Measurements from ENCODE around the gene MOGAT3.

Gene MOGAT3

DNA sequence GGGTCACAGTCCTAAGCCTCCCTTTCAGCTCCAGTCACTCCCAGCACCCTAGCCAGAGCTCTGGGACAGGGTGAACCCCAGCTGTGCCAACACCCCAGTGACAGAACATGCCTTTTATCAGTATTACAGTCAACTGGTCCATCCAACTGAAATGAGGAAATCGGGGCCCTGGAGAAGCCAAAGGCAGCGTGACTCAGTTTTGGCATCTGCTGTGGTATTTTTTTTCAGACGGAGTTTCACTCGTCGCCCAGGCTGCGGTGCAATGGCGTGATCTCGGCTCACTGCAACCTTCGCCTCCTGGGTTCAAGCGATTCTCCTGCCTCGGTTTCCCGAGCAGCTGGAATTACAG lies 40.2 kb upstream of the MOGAT3 start:
- Histone ChIP-seq H3K4me3 (ENCODE audit: low read length in 2 of 2) (no peak overlapping the region), H2BK15ac (ENCODE audit: low read length) (no peak overlapping the region), H3K23ac (ENCODE audit: low read depth, low read length, poor library complexity) (no peak overlapping the region), H3K9ac (ENCODE audit: low read depth, low read length, poor library complexity) (no peak overlapping the region), H3K27me3 (ENCODE audit: control insufficient read depth in 3 of 3, insufficient read depth in 3 of 3, low read depth in 1 of 3, low read length in 3 of 3) (no peaks in the 10 kb centered on the region), H3K27ac (replicated peaks; ENCODE audit: low read length) (no peak overlapping the region), H2AFZ (ENCODE audit: low read length) (no peak overlapping the region), H3K4ac (ENCODE audit: low read length) (no peak overlapping the region), H3K36me3 (replicated peaks in 1 of 2; ENCODE audit: control insufficient read depth in 2 of 2, insufficient read depth in 2 of 2, low read length in 2 of 2) (peaks cover 17 to 56% of the 10 kb centered on the region in 2 donors), H3K79me1 (ENCODE audit: low read depth, low read length) (peaks cover 14% of the 10 kb centered on the region), H3K18ac (ENCODE audit: low read length) (no peak overlapping the region), H4K8ac (ENCODE audit: low read depth, low read length) (no peak overlapping the region), H2BK12ac (ENCODE audit: low read length) (no peak overlapping the region), H2BK120ac (ENCODE audit: low read depth, low read length) (no peak overlapping the region), H3K4me1 (ENCODE audit: control insufficient read depth in 2 of 2, insufficient read depth in 1 of 2, low read depth in 1 of 2, low read length in 2 of 2) (peaks cover 7 to 9% of the 10 kb centered on the region in 2 donors), H3K4me2 (ENCODE audit: insufficient read depth, low read length, poor library complexity, severe bottlenecking) (no peak overlapping the region), H2BK5ac (ENCODE audit: low read length) (no peak overlapping the region), H3K14ac (ENCODE audit: low read length) (no peak overlapping the region), H2AK5ac (ENCODE audit: low read depth, low read length) (no peak overlapping the region), H4K91ac (ENCODE audit: low read depth, low read length, poor library complexity) (no peak overlapping the region), H3K9me3 (replicated peaks in 1 of 2; ENCODE audit: control insufficient read depth in 2 of 2, insufficient read depth in 1 of 2, low read depth in 1 of 2, low read length in 2 of 2) (no peaks in the 10 kb centered on the region)
- no CpG with 5 or more reads among the region's 12 CpGs for WGBS, 2 donors (ENCODE audit: extremely low coverage in 2 of 2, insufficient read length in 2 of 2, insufficient replicate concordance in 1 of 2)
- no peak for DNase-seq (ENCODE audit: low spot score)

- Histone ChIP-seq H3K27me3 (ENCODE audit: control insufficient read depth in 3 of 3, insufficient read depth in 3 of 3, low read depth in 1 of 3, low read length in 3 of 3) (no peaks in the 10 kb centered on the region), H2BK120ac (ENCODE audit: low read depth, low read length) (no peak overlapping the region)
- no peak for DNase-seq (ENCODE audit: low spot score)
Measured at GRCh38 chr7:101240226-101241014, 39.6 kb upstream of the MOGAT3 start.

GRCh38 chr7:101239951-101240220 lies 39.0 kb upstream of the MOGAT3 start:
- Histone ChIP-seq H3K9ac (ENCODE audit: low read depth, low read length, poor library complexity) (no peak overlapping the region), H4K8ac (ENCODE audit: low read depth, low read length) (no peak overlapping the region), H3K4me1 (ENCODE audit: control insufficient read depth in 2 of 2, insufficient read depth in 1 of 2, low read depth in 1 of 2, low read length in 2 of 2) (peaks cover 4 to 9% of the 10 kb centered on the region in 2 donors), H3K9me3 (replicated peaks in 1 of 2; ENCODE audit: control insufficient read depth in 2 of 2, insufficient read depth in 1 of 2, low read depth in 1 of 2, low read length in 2 of 2) (no peaks in the 10 kb centered on the region), H3K79me1 (ENCODE audit: low read depth, low read length) (peaks cover 14% of the 10 kb centered on the region), H3K18ac (ENCODE audit: low read length) (no peak overlapping the region), H3K23ac (ENCODE audit: low read depth, low read length, poor library complexity) (no peak overlapping the region), H3K4ac (ENCODE audit: low read length) (no peak overlapping the region), H2AK5ac (ENCODE audit: low read depth, low read length) (no peak overlapping the region), H2BK15ac (ENCODE audit: low read length) (no peak overlapping the region), H3K4me2 (ENCODE audit: insufficient read depth, low read length, poor library complexity, severe bottlenecking) (no peak overlapping the region), H3K27ac (replicated peaks; ENCODE audit: low read length) (no peak overlapping the region), H2BK12ac (ENCODE audit: low read length) (no peak overlapping the region), H3K27me3 (ENCODE audit: control insufficient read depth in 3 of 3, insufficient read depth in 3 of 3, low read depth in 1 of 3, low read length in 3 of 3) (no peaks in the 10 kb centered on the region), H2AFZ (ENCODE audit: low read length) (no peak overlapping the region), H3K14ac (ENCODE audit: low read length) (no peak overlapping the region), H2BK120ac (ENCODE audit: low read depth, low read length) (no peak overlapping the region), H3K4me3 (ENCODE audit: low read length in 2 of 2) (no peak overlapping the region), H3K36me3 (replicated peaks in 1 of 2; ENCODE audit: control insufficient read depth in 2 of 2, insufficient read depth in 2 of 2, low read length in 2 of 2) (peaks cover 17 to 51% of the 10 kb centered on the region in 2 donors), H2BK5ac (ENCODE audit: low read length) (no peak overlapping the region), H4K91ac (ENCODE audit: low read depth, low read length, poor library complexity) (no peak overlapping the region)
- no peak for DNase-seq (ENCODE audit: low spot score)
- no CpG with 5 or more reads among the region's 9 CpGs for WGBS, 2 donors (ENCODE audit: extremely low coverage in 2 of 2, insufficient read length in 2 of 2, insufficient replicate concordance in 1 of 2)

More at GRCh38 chr7:101240226-101241014, 39.6 kb upstream of the MOGAT3 start:
- no peak overlapping the region for H3K27ac ChIP-seq (replicated peaks; ENCODE audit: low read length)
- peaks cover 14% of the 10 kb centered on the region for H3K79me1 ChIP-seq (ENCODE audit: low read depth, low read length)
- no peak overlapping the region for H3K23ac ChIP-seq (ENCODE audit: low read depth, low read length, poor library complexity)
- no peak overlapping the region for H3K4ac ChIP-seq (ENCODE audit: low read length)
- H3K18ac ChIP-seq (ENCODE audit: low read length), result no peak overlapping the region
- no peak overlapping the region for H3K14ac ChIP-seq (ENCODE audit: low read length)
- H3K4me2 ChIP-seq (ENCODE audit: insufficient read depth, low read length, poor library complexity, severe bottlenecking), result no peak overlapping the region
- no peak overlapping the region for H2BK5ac ChIP-seq (ENCODE audit: low read length)
- no peak overlapping the region for H2AFZ ChIP-seq (ENCODE audit: low read length)
- no peak overlapping the region for H2BK15ac ChIP-seq (ENCODE audit: low read length)
- no peaks in the 10 kb centered on the region for H3K9me3 ChIP-seq (replicated peaks in 1 of 2; ENCODE audit: control insufficient read depth in 2 of 2, insufficient read depth in 1 of 2, low read depth in 1 of 2, low read length in 2 of 2)
- peaks cover 17 to 51% of the 10 kb centered on the region in 2 donors for H3K36me3 ChIP-seq (replicated peaks in 1 of 2; ENCODE audit: control insufficient read depth in 2 of 2, insufficient read depth in 2 of 2, low read length in 2 of 2)
- H2AK5ac ChIP-seq (ENCODE audit: low read depth, low read length), result no peak overlapping the region
- no peak overlapping the region for H3K4me3 ChIP-seq (ENCODE audit: low read length in 2 of 2)
- H4K91ac ChIP-seq (ENCODE audit: low read depth, low read length, poor library complexity), result no peak overlapping the region
- H3K9ac ChIP-seq (ENCODE audit: low read depth, low read length, poor library complexity), result no peak overlapping the region
- no peak overlapping the region for H2BK12ac ChIP-seq (ENCODE audit: low read length)
- peaks cover 7 to 9% of the 10 kb centered on the region in 2 donors for H3K4me1 ChIP-seq (ENCODE audit: control insufficient read depth in 2 of 2, insufficient read depth in 1 of 2, low read depth in 1 of 2, low read length in 2 of 2)
- WGBS, 2 donors (ENCODE audit: extremely low coverage in 2 of 2, insufficient read length in 2 of 2, insufficient replicate concordance in 1 of 2), result no CpG with 5 or more reads among the region's 32 CpGs
- no peak overlapping the region for H4K8ac ChIP-seq (ENCODE audit: low read depth, low read length)

- H2BK15ac ChIP-seq (ENCODE audit: low read length), result no peak overlapping the region
- no peak overlapping the region for H2BK5ac ChIP-seq (ENCODE audit: low read length)
- no peak overlapping the region for H3K4me3 ChIP-seq (ENCODE audit: low read length in 2 of 2)
- no peak overlapping the region for H2BK12ac ChIP-seq (ENCODE audit: low read length)
- H2AFZ ChIP-seq (ENCODE audit: low read length), result no peak overlapping the region
- no peak overlapping the region for H3K14ac ChIP-seq (ENCODE audit: low read length)
- H3K27me3 ChIP-seq (ENCODE audit: control insufficient read depth in 3 of 3, insufficient read depth in 3 of 3, low read depth in 1 of 3, low read length in 3 of 3), result no peaks in the 10 kb centered on the region
- no peak overlapping the region for H3K4ac ChIP-seq (ENCODE audit: low read length)
- no peak overlapping the region for H3K18ac ChIP-seq (ENCODE audit: low read length)
- no peak overlapping the region for H4K8ac ChIP-seq (ENCODE audit: low read depth, low read length)
- WGBS, 2 donors (ENCODE audit: extremely low coverage in 2 of 2, insufficient read length in 2 of 2, insufficient replicate concordance in 1 of 2), result no CpG with 5 or more reads among the region's 27 CpGs
- DNase-seq (ENCODE audit: low spot score), result no peak
- H3K79me1 ChIP-seq (ENCODE audit: low read depth, low read length), result peaks cover 12% of the 10 kb centered on the region
- no peaks in the 10 kb centered on the region for H3K9me3 ChIP-seq (replicated peaks in 1 of 2; ENCODE audit: control insufficient read depth in 2 of 2, insufficient read depth in 1 of 2, low read depth in 1 of 2, low read length in 2 of 2)
- no peak overlapping the region for H3K27ac ChIP-seq (replicated peaks; ENCODE audit: low read length)
- H3K23ac ChIP-seq (ENCODE audit: low read depth, low read length, poor library complexity), result no peak overlapping the region
- peaks cover 4 to 9% of the 10 kb centered on the region in 2 donors for H3K4me1 ChIP-seq (ENCODE audit: control insufficient read depth in 2 of 2, insufficient read depth in 1 of 2, low read depth in 1 of 2, low read length in 2 of 2)
- peaks cover 17 to 51% of the 10 kb centered on the region in 2 donors for H3K36me3 ChIP-seq (replicated peaks in 1 of 2; ENCODE audit: control insufficient read depth in 2 of 2, insufficient read depth in 2 of 2, low read length in 2 of 2)
- H2BK120ac ChIP-seq (ENCODE audit: low read depth, low read length), result no peak overlapping the region
- H4K91ac ChIP-seq (ENCODE audit: low read depth, low read length, poor library complexity), result no peak overlapping the region
- no peak overlapping the region for H3K9ac ChIP-seq (ENCODE audit: low read depth, low read length, poor library complexity)
- H3K4me2 ChIP-seq (ENCODE audit: insufficient read depth, low read length, poor library complexity, severe bottlenecking), result no peak overlapping the region
- H2AK5ac ChIP-seq (ENCODE audit: low read depth, low read length), result no peak overlapping the region
Measured at GRCh38 chr7:101239191-101239950, 38.5 kb upstream of the MOGAT3 start.

All from neuronal stem cell (in vitro differentiated cells).